Endodermal cell (in vitro differentiated cells): ENCODE results near the gene TEKTIP1. TPM values are rescaled to one million over a fixed set of nuclear protein-coding genes. Genes with fewer than 3 reads are reported as not detected.
A peak's percentile ranks its signal among the peaks of the same experiment; 100 is the strongest.

Source experiments
- DNase-seq: peaks from one replicate; pipeline ENCODE4 v3.0.0-alpha.2; 2017
- H3K27ac ChIP-seq: 2 replicates; pipeline ENCODE4 v1.5.1; 2013; ENCODE audit warnings: mild to moderate bottlenecking, low read depth, low read length, moderate library complexity
- H3K27me3 ChIP-seq: 2 replicates; pipeline ENCODE4 v1.6.1; 2013; ENCODE audit warnings: mild to moderate bottlenecking, low read length, moderate library complexity; ENCODE audit not compliant: insufficient read depth, control insufficient read depth, poor library complexity, severe bottlenecking
- H3K36me3 ChIP-seq: 2 replicates; pipeline ENCODE4 v1.7.0; 2013; ENCODE audit warnings: mild to moderate bottlenecking, low read length, moderate library complexity; ENCODE audit not compliant: control insufficient read depth, insufficient read depth
- H3K4me1 ChIP-seq: one replicate; pipeline ENCODE4 v1.7.0; 2013; ENCODE audit warnings: low read length; ENCODE audit not compliant: control insufficient read depth, insufficient read depth
- H3K4me3 ChIP-seq: 2 replicates; pipeline ENCODE4 v1.5.1; 2013; ENCODE audit warnings: mild to moderate bottlenecking, low read length, moderate library complexity
- H3K9ac ChIP-seq: 2 replicates; pipeline ENCODE4 v1.6.1; 2013; ENCODE audit warnings: mild to moderate bottlenecking, low read length, moderate library complexity; ENCODE audit not compliant: poor library complexity, severe bottlenecking; ENCODE audit errors: extremely low read depth
- H3K9me3 ChIP-seq: 2 replicates; pipeline ENCODE4 v1.6.1; 2013; ENCODE audit warnings: mild to moderate bottlenecking, low read length, moderate library complexity; ENCODE audit not compliant: control insufficient read depth
- H3K27ac Mint-ChIP-seq: 2 replicates; pipeline ENCODE4 v1.8.0; 2020; ENCODE audit warnings: mixed read lengths
- H3K27me3 Mint-ChIP-seq: 2 replicates; pipeline ENCODE4 v1.8.0; 2021; ENCODE audit warnings: mild to moderate bottlenecking, mixed read lengths; ENCODE audit not compliant: insufficient read depth
- H3K36me3 Mint-ChIP-seq: 2 replicates; pipeline ENCODE4 v1.8.0; 2020; ENCODE audit warnings: low read depth, mixed read lengths
- H3K4me1 Mint-ChIP-seq: 2 replicates; pipeline ENCODE4 v1.8.0; 2020; ENCODE audit warnings: mixed read lengths
- H3K4me3 Mint-ChIP-seq: 2 replicates; pipeline ENCODE4 v1.8.0; 2020; ENCODE audit warnings: mild to moderate bottlenecking, moderate library complexity, mixed read lengths
- H3K9me3 Mint-ChIP-seq: 2 replicates; pipeline ENCODE4 v1.8.0; 2020; ENCODE audit warnings: mild to moderate bottlenecking, mixed read lengths
- CTCF ChIP-seq: fragments of 200-600 bp; sonication (generic); conservative IDR thresholded peaks from 2 replicates; pipeline ENCODE4 v1.5.0; 2021; ENCODE audit warnings: antibody characterized with exemption, mild to moderate bottlenecking
- WGBS, 2 experiments: methylation state at CpG; one replicate each; pipeline versions ENCODE4 v1.1.5 to v1.1.7; 2013; ENCODE audit warnings: missing lambda C conversion rate in 2 of 2, mixed read lengths in 1 of 2; ENCODE audit not compliant: insufficient coverage in 1 of 2, insufficient read length in 1 of 2; 5-methylcytosine and 5-hydroxymethylcytosine counted together
- total RNA-seq, 2 donors: library from RNA; stranded (reverse); fragmentation: NEBNext Ultra II Directional in 1 of 2; extraction: Animal tissue kit (Norgen Biotek cat#: 25700) in 1 of 2; gene quantifications; 2 replicates in 1 of 2; 3 replicates in 1 of 2; pipeline ENCODE4 v1.2.1, GENCODE V29; 2021

The TEKTIP1 gene
- total RNA-seq, 2 donors from 2014 or later, result 4.6 to 5.7 TPM

GRCh38 chr19:3573162-3573857, 34.3 kb downstream of the TEKTIP1 start:
- Histone ChIP-seq H3K9ac (peak overlapping the region; percentile 71), H3K4me1 (no peaks in the 10 kb centered on the region), H3K4me3 (peak overlapping the region; percentile 85), H3K9me3 (no peaks in the 10 kb centered on the region), H3K36me3 (peaks cover 8% of the 10 kb centered on the region), H3K27me3 (peaks cover 8% of the 10 kb centered on the region), H3K27ac (peak overlapping the region; percentile 60)
- Mint-ChIP-seq H3K4me3 (peak overlapping the region; percentile 69), H3K27ac (no peak overlapping the region), H3K4me1 (peaks cover 10% of the 10 kb centered on the region), H3K9me3 (no peaks in the 10 kb centered on the region), H3K36me3 (peaks cover 12% of the 10 kb centered on the region), H3K27me3 (peaks cover 1% of the 10 kb centered on the region)
- DNase-seq, result no peak
- whole genome bisulfite sequencing, 2 experiments, result 1 to 2% methylated on average over 14 to 60 of the region's 60 CpGs
- TF ChIP-seq CTCF, result no peak

- peaks cover 8% of the 10 kb centered on the region for H3K27me3 ChIP-seq
- no peaks in the 10 kb centered on the region for H3K4me1 ChIP-seq
- peak; percentile 100 for DNase-seq
- peak overlapping the region; percentile 85 for H3K4me3 ChIP-seq
- no peak for TF ChIP-seq CTCF
- 55 to 67% methylated on average over 31 to 55 of the region's 55 CpGs for WGBS, 2 experiments
- H3K9ac ChIP-seq, result no peak overlapping the region
- Mint-ChIP-seq H3K27me3 (peaks cover 6% of the 10 kb centered on the region), H3K9me3 (no peaks in the 10 kb centered on the region), H3K4me1 (peaks cover 10% of the 10 kb centered on the region), H3K36me3 (peaks cover 12% of the 10 kb centered on the region), H3K4me3 (peak overlapping the region; percentile 69), H3K27ac (peak overlapping the region; percentile 48)
- peaks cover 8% of the 10 kb centered on the region for H3K36me3 ChIP-seq
- H3K27ac ChIP-seq, result no peak overlapping the region
- no peaks in the 10 kb centered on the region for H3K9me3 ChIP-seq
Measured at GRCh38 chr19:3573858-3574637, 35.1 kb downstream of the TEKTIP1 start.

- Histone ChIP-seq H3K9ac (no peak overlapping the region), H3K27me3 (peaks cover 8% of the 10 kb centered on the region), H3K4me3 (no peak overlapping the region), H3K36me3 (peaks cover 8% of the 10 kb centered on the region), H3K27ac (no peak overlapping the region), H3K4me1 (no peaks in the 10 kb centered on the region), H3K9me3 (no peaks in the 10 kb centered on the region)
- Mint-ChIP-seq H3K27me3 (peaks cover 19% of the 10 kb centered on the region), H3K4me3 (peak overlapping the region; percentile 28), H3K36me3 (peaks cover 12% of the 10 kb centered on the region), H3K9me3 (no peaks in the 10 kb centered on the region), H3K27ac (no peak overlapping the region), H3K4me1 (peaks cover 10% of the 10 kb centered on the region)
- peak; percentile 72 for TF ChIP-seq CTCF
- 91 to 92% methylated on average over 16 to 19 of the region's 19 CpGs for WGBS, 2 experiments
- DNase-seq, result peak; percentile 91
Measured at GRCh38 chr19:3575260-3575741, 36.3 kb downstream of the TEKTIP1 start.
